Iris pigment epithelial cell (primary cell): ENCODE results near the gene ANKRD17.

Experiments used
- DNase-seq: peaks from one replicate; pipeline ENCODE4 v3.0.0-alpha.2; 2011; ENCODE audit warnings: low read depth

The ANKRD17 gene

DNA sequence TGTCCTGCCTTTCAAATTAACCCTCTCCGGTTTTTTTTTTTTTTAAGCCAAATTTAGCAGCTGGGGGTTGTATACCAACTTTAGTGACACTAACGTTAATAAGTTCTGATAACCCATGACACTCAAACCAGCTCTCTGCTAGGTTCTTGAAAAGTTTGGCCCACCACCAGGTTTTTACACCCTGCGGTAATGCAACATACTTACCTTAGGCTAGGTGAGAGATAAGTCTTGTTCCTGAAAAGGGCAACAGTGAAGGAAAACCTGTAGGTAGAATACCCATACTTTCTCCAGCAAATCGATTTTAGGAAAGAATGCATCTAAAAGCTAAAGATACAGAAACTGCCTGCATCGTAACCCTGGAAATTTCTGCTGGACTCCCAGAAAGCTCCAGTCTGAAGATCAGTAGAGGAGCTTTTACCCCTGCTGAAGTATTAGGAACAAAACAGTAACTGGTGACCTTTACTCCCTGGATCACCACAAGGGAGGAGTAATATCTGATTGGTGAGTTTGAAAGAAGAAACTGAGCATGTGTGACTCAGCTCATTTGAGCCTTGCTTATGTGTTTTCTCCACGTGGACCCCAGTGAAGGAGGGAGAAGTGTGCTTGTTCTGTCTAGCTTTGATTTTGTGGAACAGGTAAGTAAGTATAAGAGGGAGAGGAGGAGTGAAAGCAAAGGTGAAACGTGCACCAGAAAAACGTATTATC lies 154.6 kb downstream of the ANKRD17 start:
- DNase-seq = peak; percentile 30

- DNase-seq = no peak
Measured at GRCh38 chr4:73099143-73099542, 159.5 kb downstream of the ANKRD17 start.

DNA sequence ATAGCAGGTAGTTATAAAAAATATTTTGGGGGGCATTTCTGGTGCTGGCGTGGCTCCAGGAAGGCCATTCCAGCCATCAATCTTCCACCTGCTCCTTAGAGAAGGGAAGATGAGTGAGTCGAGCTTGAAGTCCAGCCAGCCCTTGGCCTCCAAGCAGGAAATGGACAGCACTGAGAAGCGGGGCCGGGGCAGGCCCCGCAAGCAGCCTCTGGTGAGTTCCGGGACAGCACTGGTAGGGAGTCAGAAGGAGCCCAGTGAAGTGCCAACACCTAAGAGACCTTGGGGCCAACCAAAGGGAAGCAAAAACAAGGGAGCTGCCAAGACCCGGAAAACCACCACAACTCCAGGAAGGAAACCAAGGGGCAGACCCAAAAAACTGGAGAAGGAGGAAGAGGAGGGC lies 159.9 kb downstream of the ANKRD17 start:
- DNase-seq = no peak

- DNase-seq = no peak
Measured at GRCh38 chr4:73098016-73098415, 160.6 kb downstream of the ANKRD17 start.

DNA sequence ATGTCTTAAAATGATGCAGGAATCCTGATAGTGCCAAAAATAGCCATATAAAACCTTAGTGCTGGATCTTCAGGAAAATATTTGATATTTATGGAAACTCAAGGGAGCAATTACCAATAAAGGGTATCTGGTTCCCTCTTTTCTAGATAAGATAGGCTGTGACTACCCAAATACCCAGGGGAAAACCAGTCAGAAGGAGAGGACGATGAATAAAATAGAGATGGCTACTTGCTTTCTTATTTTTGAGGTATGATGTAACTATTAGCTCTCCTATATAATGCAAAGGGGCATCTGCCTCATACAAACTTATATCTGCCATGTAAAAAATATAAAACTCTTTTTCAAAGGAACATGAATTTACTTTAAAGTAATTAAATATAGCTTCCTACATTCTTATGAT lies 165.7 kb downstream of the ANKRD17 start:
- no peak for DNase-seq

- DNase-seq = no peak
Measured at GRCh38 chr4:73090738-73091137, 167.9 kb downstream of the ANKRD17 start.

- DNase-seq = no peak
Measured at GRCh38 chr4:73087871-73088270, 170.7 kb downstream of the ANKRD17 start.

DNA sequence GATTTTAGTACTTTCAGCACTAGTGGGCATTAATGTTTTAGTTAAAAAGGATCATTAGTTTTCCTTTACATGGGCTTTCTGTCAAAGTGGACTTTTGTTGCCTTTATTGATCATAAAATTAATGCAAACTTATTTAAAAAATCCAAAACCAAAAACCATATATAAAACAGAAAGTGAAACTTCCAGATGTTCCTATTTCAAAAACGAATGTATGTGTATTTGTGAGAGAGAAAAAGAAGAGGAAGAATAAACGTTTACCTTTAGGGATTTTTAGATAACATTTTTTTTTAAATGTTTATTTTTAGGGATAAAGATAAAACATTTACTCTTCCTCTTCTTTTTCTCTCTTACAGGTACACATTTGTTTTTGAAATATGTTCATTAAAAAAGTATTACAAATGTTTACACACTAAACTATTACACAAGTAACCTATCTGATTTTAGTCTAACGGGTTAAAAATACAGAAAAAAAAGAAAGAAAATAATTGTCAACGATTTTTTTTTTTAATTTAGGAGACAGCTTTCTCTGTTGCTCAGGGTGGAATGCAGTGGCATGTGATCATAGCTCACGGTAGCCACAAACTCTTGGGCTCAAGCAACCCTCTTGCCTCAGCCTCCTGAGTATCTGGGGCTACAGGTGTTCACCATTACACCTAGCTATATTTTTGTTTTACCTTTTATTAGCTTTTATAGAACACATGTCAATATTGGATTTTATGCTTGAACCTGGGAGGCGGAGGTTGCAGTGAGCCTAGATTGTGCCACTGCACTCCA lies 172.3 kb downstream of the ANKRD17 start:
- no peak for DNase-seq

- peak; percentile 25 for DNase-seq
Measured at GRCh38 chr4:73080789-73081188, 177.8 kb downstream of the ANKRD17 start.

- no peak for DNase-seq
Measured at GRCh38 chr4:73075832-73076231, 182.8 kb downstream of the ANKRD17 start.

DNA sequence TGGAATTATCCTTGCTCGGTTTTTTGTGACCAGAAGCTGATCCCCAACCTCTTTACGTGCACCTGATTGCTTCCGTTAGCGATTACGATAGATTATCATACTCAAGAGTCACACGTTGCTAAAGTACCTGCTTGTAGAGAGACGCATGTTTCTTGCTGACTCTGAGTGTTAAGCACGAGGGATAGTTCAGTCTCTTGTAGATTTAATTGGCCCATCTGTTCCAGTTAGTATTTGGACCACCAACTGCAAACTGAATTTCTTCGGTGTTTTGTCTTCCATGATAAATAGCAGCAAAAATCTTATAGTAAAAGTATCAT lies 188.6 kb downstream of the ANKRD17 start:
- DNase-seq = peak; percentile 21

DNA sequence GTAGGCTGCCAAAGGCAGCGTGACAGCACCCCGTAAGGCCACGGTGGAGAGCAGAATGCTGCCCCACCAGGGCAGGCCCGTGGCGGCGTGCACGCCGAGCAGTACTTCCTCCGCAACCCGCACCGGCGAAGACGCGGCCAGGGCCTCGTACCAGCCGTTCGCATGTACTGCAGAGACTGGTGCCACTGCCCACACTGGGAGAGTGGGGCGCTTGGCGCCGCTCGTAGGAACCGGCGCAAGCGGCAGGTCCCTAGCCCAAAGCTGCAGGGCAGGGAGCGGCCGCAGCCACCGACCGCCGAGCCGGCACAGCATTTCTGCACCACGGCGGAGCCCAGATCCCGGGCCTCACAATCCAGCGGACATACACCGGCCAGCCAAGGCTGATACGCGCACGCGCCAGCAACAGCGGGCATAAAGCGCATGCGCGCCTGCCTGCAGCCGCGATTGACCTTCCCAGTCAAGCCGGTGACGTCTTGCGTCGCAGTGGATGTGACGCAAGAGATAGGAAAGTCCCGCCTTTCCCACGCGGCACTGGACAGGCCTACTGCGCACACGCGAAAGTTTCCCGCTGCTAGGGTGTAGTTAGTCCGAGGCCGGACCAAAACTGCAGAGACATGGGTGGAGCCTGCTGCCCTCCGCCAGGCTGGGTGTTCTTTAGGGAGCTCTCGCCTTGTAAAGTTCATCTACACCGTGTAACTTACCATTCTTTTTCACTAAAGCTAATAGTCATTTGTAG lies 189.1 kb downstream of the ANKRD17 start, which contains the start of gene COX18:
TSS of gene COX18 (minus strand) at position 379 of the 736 bp plus-strand sequence. CDS start at position 312, 67 bp downstream.
- peak; percentile 98 for DNase-seq

DNA sequence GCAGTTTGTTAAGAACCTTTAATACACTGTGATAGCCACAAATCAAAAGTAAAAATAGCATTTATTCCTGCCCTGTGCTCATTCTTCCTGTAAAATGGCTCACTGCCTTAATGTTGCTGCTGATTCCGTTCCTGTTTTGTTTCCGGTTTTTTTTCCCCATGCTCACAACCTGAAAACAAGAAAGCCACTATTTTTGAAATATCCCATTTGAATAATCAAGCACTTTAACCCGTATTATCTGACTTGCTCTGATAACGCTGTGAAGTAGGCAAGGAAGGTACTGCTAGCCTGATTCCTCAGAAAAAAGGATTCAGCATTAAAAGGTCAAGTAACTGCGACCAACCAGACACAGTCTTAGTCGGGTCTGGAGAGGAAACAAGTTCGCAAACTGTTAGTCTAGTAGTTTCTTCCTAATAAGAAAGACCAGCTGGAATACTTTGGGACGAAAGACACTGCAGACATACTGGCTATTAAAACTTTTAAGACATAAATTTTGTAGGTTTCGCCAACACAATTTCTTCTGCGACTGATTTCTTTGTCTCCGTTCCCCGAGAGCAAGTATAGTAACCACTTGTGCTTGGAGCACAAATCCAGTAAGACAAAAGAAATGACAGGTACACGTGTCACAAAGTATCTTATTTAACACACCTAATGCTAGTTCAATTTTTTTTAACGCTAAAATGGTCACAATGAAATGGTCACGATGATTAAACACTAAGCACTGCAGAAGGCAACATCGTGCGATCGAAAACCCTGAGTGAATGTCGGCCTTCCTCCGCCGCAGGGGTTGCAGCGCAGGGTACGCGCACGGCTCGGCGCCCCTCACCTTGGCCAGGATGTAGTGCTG lies 189.9 kb downstream of the ANKRD17 start:
- peak; percentile 48 for DNase-seq

DNA sequence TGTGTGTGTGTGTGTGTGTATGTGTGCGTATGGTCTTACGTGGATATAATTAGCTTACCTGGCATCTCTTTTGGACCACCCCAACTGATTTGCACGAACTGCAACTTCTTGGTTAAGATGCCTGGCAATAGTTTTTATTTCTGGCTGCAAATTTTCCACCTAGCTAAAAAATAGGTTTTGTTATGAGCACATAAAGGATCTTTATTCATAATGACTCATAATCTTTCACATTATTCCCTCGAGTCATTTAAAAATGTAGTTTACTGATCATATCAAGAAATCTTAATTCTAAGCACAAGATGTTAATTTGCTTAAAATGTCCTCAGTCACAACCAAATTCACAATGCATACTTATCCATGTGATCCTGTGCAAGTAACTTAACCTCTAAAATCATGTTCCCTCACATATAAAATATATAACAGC lies 190.6 kb downstream of the ANKRD17 start:
- peak; percentile 21 for DNase-seq

DNA sequence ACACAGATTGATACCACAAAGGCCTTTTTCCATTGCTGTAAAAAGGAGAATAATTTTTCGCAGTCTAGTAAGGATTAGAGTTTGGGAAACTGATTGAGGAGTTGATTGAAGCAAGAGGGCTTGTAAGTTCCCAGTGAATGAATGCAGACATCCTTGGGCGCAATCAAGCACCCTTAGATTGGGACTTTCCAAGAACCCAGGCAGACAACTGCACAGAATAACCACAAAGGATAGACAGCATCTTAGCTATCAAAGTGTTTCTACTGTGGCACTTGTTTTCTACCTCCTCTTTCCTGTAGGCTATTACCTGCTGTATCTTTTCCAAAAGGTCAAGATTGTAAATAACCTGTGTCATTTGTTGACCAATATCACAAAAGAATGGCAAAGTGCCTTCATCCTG lies 191.7 kb downstream of the ANKRD17 start:
- no peak for DNase-seq

DNA sequence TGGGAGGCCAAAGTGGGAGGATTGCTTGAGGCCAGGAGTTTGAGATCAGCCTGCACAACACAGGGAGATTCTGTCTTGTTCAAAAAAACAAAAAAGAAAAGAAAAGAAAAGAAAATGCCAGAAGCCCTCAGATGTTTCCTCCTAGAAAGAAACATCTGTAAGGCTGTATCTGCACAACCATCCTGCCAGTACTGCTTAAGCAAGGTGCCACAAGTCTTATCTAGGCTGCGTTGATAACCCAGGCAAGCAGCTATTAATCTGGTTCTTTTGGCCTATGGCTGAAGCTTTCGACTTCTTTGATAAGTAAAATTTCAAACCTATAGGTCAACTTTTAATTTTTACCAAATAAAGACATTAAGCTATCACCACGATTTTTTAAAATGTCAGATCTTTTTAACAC lies 192.2 kb downstream of the ANKRD17 start:
- no peak for DNase-seq

DNA sequence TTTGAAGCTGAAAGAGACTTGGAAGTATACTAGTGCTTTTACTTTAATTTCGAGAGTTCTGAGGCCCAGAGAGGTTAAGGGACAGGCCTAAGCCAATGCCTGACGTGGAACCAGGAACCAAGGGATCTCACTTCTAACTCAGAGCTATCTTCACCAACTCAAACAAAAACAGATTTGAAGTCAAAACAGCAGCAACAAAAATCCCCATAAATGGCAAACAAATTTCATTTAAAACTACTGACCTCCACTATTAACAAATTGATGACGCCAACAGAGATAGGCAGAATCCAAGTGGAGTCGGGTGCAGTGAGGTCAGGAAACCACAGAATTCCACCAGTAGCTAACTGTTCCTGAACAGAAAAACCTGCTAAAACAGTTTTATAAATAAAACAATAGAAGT lies 194.1 kb downstream of the ANKRD17 start:
- no peak for DNase-seq

DNA sequence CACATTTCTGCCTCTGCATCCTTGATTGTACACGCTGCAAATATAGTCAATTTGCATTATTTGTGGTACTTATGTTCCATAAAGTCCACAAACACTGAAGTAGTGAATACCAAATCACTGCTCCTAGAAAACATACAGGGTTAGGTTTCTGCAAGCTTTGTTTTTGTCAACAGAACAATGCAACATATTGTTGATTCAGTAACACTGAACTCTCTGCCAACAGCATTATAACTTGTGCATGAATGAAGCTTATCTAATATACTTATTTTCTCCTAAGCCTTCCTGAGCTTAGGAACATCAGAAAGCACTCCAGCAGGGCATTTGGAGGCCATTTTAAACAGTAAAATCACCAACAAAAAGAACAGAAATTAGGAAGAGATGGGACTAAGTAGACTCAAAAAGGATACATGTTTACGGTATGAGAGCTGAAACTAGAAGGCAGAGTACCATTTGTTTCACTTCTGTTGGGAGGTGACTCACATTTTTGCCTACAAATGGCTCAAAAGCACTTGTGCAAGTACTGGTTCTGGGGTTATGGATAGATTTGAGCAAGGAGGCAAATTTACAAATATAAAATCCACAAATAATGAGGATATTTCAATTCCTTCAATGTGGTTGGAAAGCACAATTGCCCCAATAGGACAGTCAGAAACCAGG lies 203.2 kb downstream of the ANKRD17 start:
- peak; percentile 39 for DNase-seq

- peak; percentile 71 for DNase-seq
Measured at GRCh38 chr4:73053974-73054480, 204.6 kb downstream of the ANKRD17 start.

GRCh38 chr4:73053076-73053475 lies 205.5 kb downstream of the ANKRD17 start:
- peak; percentile 79 for DNase-seq

DNA sequence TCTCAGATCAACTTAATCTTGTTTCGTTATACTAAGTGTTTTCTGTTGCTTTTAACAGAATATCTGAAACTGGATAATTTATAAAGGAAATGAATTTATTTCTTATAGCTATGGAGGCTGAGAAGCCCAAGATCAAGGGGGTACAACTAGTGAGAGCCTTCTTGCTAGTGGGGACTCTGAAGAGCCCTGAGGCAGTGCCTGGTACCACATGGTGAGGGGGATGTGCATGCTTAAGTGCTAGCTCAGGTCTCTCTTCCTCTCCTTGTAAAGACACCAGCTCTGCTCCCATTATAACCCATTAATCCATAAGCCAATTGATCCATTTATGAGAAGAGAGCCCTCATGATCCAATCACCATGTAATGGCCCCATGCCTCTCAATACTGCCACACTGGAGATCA lies 207.0 kb downstream of the ANKRD17 start:
- no peak for DNase-seq
